Measurements from ENCODE around the gene TRAPPC3. TPM values are rescaled to one million over a fixed set of nuclear protein-coding genes. Genes with fewer than 3 reads are reported as not detected.

The TRAPPC3 gene
- total and polyA plus RNA-seq, 9 of the 15 experiments (the other 6 are each of a cell fraction or from before 2014, with no cell fraction given), result 20.6 to 141 (median 112) TPM

DNA sequence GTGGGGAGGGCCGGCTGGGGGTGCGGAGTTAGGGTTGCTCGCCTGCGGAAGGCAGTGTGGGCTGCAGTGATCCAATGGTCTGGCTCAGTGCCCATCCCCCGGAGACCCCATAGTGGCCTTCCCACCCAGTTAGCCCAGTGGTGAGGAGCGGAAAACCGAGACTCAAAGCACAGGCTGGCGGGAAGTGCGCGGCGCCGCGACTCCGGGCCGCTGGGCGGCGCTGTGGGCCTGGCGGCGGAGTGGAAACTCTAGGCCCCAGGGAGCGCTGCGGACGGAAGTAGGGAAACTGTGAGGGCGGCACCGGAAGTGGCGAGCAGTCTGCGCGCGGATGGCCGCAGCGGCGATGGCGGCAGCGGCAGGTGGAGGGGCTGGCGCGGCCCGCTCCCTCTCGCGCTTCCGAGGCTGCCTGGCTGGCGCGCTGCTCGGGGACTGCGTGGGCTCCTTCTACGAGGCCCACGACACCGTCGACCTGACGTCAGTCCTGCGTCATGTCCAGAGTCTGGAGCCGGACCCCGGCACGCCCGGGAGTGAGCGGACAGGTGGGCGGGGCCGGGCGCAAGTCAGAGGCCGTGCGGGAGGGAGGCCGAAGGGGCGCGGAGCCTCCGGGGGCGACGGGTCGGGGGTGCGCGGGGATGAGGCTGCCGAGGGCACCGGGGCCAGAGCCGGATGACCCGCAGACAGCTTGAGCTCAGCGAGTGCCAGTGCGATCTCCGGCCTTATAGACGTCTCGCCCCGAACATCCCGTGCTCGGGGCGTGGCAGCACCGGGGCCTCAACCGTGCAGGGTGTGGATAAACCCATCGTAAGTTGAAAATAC, 60.5 kb downstream of the TRAPPC3 start, which contains the start of gene ADPRS (continued):
- TF ChIP-seq, protein P1, sequence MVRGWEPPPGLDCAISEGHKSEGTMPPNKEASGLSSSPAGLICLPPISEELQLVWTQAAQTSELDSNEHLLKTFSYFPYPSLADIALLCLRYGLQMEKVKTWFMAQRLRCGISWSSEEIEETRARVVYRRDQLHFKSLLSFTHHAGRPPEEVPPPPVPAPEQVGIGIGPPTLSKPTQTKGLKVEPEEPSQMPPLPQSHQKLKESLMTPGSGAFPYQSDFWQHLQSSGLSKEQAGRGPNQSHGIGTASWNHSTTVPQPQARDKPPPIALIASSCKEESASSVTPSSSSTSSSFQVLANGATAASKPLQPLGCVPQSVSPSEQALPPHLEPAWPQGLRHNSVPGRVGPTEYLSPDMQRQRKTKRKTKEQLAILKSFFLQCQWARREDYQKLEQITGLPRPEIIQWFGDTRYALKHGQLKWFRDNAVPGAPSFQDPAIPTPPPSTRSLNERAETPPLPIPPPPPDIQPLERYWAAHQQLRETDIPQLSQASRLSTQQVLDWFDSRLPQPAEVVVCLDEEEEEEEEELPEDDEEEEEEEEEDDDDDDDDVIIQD (CRISPR knock-in tag; IDR thresholded peaks at IDR 0.05), result no peak
- no peak for TF ChIP-seq NR4A1 (CRISPR knock-in tag; IDR thresholded peaks at IDR 0.05)
- TF ChIP-seq NR4A1 (tag; IDR thresholded peaks at IDR 0.05), result peak; percentile 77
- peak; percentile 72 for TF ChIP-seq HNRNPK (IDR thresholded peaks at IDR 0.05; ENCODE audit: low read depth, low read length, poor library complexity, severe bottlenecking)
- TF ChIP-seq ARID2 (IDR thresholded peaks at IDR 0.05), result no peak
- 0 out of 2 replicates have a peak, but pooled peaks have one; percentile 49 for TF ChIP-seq STAG1 (CRISPR knock-in tag; IDR thresholded peaks at IDR 0.05; ENCODE audit: borderline replicate concordance)
- TF ChIP-seq TAF1 (IDR thresholded peaks at IDR 0.05; ENCODE audit: control insufficient read depth, extremely low read depth, insufficient read depth, low read length, severe bottlenecking), result peak; percentile 96
- TF ChIP-seq, protein P2, sequence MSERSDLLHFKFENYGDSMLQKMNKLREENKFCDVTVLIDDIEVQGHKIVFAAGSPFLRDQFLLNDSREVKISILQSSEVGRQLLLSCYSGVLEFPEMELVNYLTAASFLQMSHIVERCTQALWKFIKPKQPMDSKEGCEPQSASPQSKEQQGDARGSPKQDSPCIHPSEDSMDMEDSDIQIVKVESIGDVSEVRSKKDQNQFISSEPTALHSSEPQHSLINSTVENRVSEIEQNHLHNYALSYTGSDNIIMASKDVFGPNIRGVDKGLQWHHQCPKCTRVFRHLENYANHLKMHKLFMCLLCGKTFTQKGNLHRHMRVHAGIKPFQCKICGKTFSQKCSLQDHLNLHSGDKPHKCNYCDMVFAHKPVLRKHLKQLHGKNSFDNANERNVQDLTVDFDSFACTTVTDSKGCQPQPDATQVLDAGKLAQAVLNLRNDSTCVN (CRISPR knock-in tag; IDR thresholded peaks at IDR 0.05), result 0 out of 2 replicates have a peak, but pooled peaks have one; percentile 30
- TF ChIP-seq EWSR1 (IDR thresholded peaks at IDR 0.05; ENCODE audit: borderline replicate concordance, low read depth, partially characterized antibody), result no peak
- TF ChIP-seq ZNF184 (CRISPR knock-in tag; IDR thresholded peaks at IDR 0.05), result no peak
- peak; percentile 97 for TF ChIP-seq ELF1 (tag; IDR thresholded peaks at IDR 0.05)
- TF ChIP-seq STAT5A (IDR thresholded peaks at IDR 0.05; ENCODE audit: borderline replicate concordance, low read length), result peak; percentile 58; the same call in 1 of the 2 replicates
- TF ChIP-seq GABPB1 (CRISPR knock-in tag; IDR thresholded peaks at IDR 0.05), result peak; percentile 99
- no peak for TF ChIP-seq ZNF644 (tag; IDR thresholded peaks at IDR 0.05; ENCODE audit: low read depth)
- peak; percentile 94 for TF ChIP-seq ATF7 (IDR thresholded peaks at IDR 0.05)
- 0 out of 2 replicates have a peak, but pooled peaks have one; percentile 37 for TF ChIP-seq ZBED1 (IDR thresholded peaks at IDR 0.05)
- TF ChIP-seq ZNF354B (CRISPR knock-in tag; IDR thresholded peaks at IDR 0.05), result no peak
- TF ChIP-seq TEAD1 (CRISPR knock-in tag; IDR thresholded peaks at IDR 0.05), result peak; percentile 68 to 80
- peak; percentile 99 for TF ChIP-seq C11orf30 (IDR thresholded peaks at IDR 0.05; ENCODE audit: low read depth)
- TF ChIP-seq SMARCC2 (IDR thresholded peaks at IDR 0.05; ENCODE audit: low read depth), result no peak
- TF ChIP-seq POLR2G (IDR thresholded peaks at IDR 0.05; ENCODE audit: low read depth, low read length), result peak; percentile 99
- TF ChIP-seq NCOA1 (IDR thresholded peaks at IDR 0.05; ENCODE audit: low read depth), result no peak; the same call in 1 of the 2 replicates
- TF ChIP-seq STAT5B (CRISPR knock-in tag; IDR thresholded peaks at IDR 0.05), result no peak
- no peak for TF ChIP-seq THRAP3 (IDR thresholded peaks at IDR 0.05; ENCODE audit: borderline replicate concordance)
- TF ChIP-seq ARHGAP35 (IDR thresholded peaks at IDR 0.05; ENCODE audit: partially characterized antibody), result no peak
- no peak for TF ChIP-seq CBX2 (IDR thresholded peaks at IDR 0.05; ENCODE audit: insufficient read depth, low read length, poor library complexity, severe bottlenecking)

All from K562 (cell line).